ENCODE data around the gene LCLAT1. TPM values are rescaled to one million over a fixed set of nuclear protein-coding genes. Genes with fewer than 3 reads are reported as not detected.

Gene LCLAT1
- total RNA-seq, 6 donors from 2014 or later, result 7.0 to 21.9 (median 12.4) TPM

GRCh38 chr2:30439296-30439695 lies 7.8 kb upstream of the LCLAT1 start:
- Histone ChIP-seq H3K4me3 (no peak overlapping the region), H3K36me3 (no peaks in the 10 kb centered on the region), H3K9me3 (no peaks in the 10 kb centered on the region), H3K27me3 (no peaks in the 10 kb centered on the region), H3K4me1 (peaks cover 0 to 13% (median 0%) of the 10 kb centered on the region in 4 donors), H3K27ac (no peak overlapping the region)
- DNase-seq, result no peak
- no peak for ATAC-seq (ENCODE audit: low FRiP score in 2 of 2)
- no peak for TF ChIP-seq POLR2AphosphoS5 (IDR thresholded peaks at IDR 0.05)
- TF ChIP-seq POLR2A (IDR thresholded peaks at IDR 0.05), result no peak
- TF ChIP-seq EP300 (IDR thresholded peaks at IDR 0.05), result no peak
- TF ChIP-seq, protein P1, sequence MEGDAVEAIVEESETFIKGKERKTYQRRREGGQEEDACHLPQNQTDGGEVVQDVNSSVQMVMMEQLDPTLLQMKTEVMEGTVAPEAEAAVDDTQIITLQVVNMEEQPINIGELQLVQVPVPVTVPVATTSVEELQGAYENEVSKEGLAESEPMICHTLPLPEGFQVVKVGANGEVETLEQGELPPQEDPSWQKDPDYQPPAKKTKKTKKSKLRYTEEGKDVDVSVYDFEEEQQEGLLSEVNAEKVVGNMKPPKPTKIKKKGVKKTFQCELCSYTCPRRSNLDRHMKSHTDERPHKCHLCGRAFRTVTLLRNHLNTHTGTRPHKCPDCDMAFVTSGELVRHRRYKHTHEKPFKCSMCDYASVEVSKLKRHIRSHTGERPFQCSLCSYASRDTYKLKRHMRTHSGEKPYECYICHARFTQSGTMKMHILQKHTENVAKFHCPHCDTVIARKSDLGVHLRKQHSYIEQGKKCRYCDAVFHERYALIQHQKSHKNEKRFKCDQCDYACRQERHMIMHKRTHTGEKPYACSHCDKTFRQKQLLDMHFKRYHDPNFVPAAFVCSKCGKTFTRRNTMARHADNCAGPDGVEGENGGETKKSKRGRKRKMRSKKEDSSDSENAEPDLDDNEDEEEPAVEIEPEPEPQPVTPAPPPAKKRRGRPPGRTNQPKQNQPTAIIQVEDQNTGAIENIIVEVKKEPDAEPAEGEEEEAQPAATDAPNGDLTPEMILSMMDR (IDR thresholded peaks at IDR 0.05), result no peak
- 71 to 73% methylated on average over 3 of the region's 3 CpGs for WGBS, 2 donors

DNA sequence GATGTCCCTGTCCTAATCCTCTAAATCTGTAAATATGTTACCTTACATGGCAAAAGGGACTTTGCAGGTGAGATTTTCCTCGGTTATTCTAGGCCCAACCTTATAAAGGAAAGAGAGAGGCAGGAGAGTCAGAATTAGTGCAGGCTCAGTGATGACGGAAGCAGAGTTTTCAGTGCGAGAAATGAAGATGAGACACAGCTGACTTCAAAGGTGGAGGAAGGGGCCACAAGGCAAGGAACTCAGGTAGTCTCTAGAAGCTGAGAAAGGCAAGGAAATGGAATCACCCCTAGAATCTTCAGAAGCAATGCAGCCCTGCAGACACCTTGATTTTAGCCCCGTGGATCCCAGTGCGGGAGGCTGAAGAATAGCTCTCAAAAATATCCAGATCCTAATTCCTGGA lies 7.2 kb upstream of the LCLAT1 start:
- H3K27me3 ChIP-seq, result no peaks in the 10 kb centered on the region
- no peak for DNase-seq

DNA sequence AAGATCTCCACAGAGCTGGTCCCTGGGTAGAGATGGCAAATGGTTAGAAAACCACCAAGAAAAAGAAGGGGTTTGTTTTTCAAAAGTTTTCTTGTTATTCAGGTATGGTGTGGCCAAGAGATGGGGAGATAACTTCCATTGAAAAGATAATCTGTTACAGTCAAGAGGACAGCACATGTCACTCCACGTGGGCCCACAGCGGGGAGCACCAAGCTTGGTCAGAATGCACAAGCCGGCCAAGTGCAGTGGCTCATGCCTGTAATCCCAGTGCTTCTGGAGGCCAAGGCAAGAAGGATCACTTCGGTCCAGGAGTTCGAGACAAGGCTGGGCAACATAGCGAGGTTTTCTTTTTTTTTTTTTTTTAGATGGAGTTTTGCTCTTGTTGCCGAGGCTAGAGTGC lies 6.0 kb upstream of the LCLAT1 start:
- Histone ChIP-seq H3K36me3 (no peaks in the 10 kb centered on the region), H3K4me3 (no peak overlapping the region), H3K27ac (no peak overlapping the region), H3K27me3 (no peaks in the 10 kb centered on the region), H3K9me3 (no peaks in the 10 kb centered on the region), H3K4me1 (peaks cover 0 to 13% (median 0%) of the 10 kb centered on the region in 4 donors)
- WGBS, 2 donors, result 92 to 95% methylated on average over 7 of the region's 7 CpGs
- TF ChIP-seq POLR2A (IDR thresholded peaks at IDR 0.05) (no peak), POLR2AphosphoS5 (IDR thresholded peaks at IDR 0.05) (no peak), EP300 (IDR thresholded peaks at IDR 0.05) (no peak)
- TF ChIP-seq, protein P1 (IDR thresholded peaks at IDR 0.05), result no peak
- ATAC-seq (ENCODE audit: low FRiP score in 2 of 2) (no peak), DNase-seq (no peak)

More for the DNA sequence above, 7.2 kb upstream of the LCLAT1 start:
- Histone ChIP-seq H3K4me3 (no peak overlapping the region), H3K36me3 (no peaks in the 10 kb centered on the region), H3K9me3 (no peaks in the 10 kb centered on the region), H3K4me1 (peaks cover 0 to 13% (median 0%) of the 10 kb centered on the region in 4 donors), H3K27ac (no peak overlapping the region)
- ATAC-seq (ENCODE audit: low FRiP score in 2 of 2), result no peak
- 93 to 98% methylated on average over 5 of the region's 5 CpGs for WGBS, 2 donors
- TF ChIP-seq, protein P1 (IDR thresholded peaks at IDR 0.05), result no peak
- TF ChIP-seq POLR2AphosphoS5 (IDR thresholded peaks at IDR 0.05) (no peak), POLR2A (IDR thresholded peaks at IDR 0.05) (no peak), EP300 (IDR thresholded peaks at IDR 0.05) (no peak)

- no peak for TF ChIP-seq POLR2AphosphoS5 (IDR thresholded peaks at IDR 0.05)
- TF ChIP-seq EP300 (IDR thresholded peaks at IDR 0.05), result no peak
- TF ChIP-seq, protein P1 (IDR thresholded peaks at IDR 0.05), result no peak
- no peak for TF ChIP-seq POLR2A (IDR thresholded peaks at IDR 0.05)
- peaks cover 5 to 13% (median 10%) of the 10 kb centered on the region in 4 donors for H3K4me1 ChIP-seq
- no peaks in the 10 kb centered on the region for H3K36me3 ChIP-seq
- no peak overlapping the region for H3K27ac ChIP-seq
- H3K9me3 ChIP-seq, result no peaks in the 10 kb centered on the region
- ATAC-seq (ENCODE audit: low FRiP score in 2 of 2), result no peak
- no peak for DNase-seq
- no peaks in the 10 kb centered on the region for H3K27me3 ChIP-seq
- H3K4me3 ChIP-seq, result no peak overlapping the region
Measured at GRCh38 chr2:30443081-30443480, 4.0 kb upstream of the LCLAT1 start.

DNA sequence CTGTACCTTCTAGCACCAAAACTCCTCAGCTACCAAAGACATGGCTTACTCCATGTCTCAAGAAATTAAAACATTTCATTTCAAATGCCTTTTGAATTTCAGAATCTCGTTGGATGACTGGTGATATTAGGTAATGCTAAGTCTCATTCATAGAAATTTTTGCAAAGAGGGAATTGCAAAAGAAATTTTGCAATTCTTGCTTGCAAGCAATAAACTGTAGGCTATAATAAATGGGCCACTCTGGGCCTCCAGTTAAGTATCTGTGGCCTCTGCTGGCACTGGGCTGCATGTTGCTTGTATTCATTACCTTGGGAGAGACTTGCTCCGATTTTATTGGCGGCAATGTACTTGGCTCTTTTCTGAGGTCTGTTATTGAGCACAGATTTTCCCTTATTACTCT lies 2.8 kb upstream of the LCLAT1 start:
- WGBS, 2 donors, result 74% methylated on average over 3 of the region's 3 CpGs
- TF ChIP-seq, protein P1 (IDR thresholded peaks at IDR 0.05), result no peak
- TF ChIP-seq EP300 (IDR thresholded peaks at IDR 0.05), result no peak
- TF ChIP-seq POLR2AphosphoS5 (IDR thresholded peaks at IDR 0.05), result no peak

More for the DNA sequence above, 2.8 kb upstream of the LCLAT1 start:
- ATAC-seq (ENCODE audit: low FRiP score in 2 of 2) (peak in 1 of 2 donors; percentile 58), DNase-seq (no peak)
- Histone ChIP-seq H3K27ac (no peak overlapping the region), H3K4me1 (peaks cover 9 to 23% (median 12%) of the 10 kb centered on the region in 4 donors), H3K36me3 (no peaks in the 10 kb centered on the region), H3K27me3 (no peaks in the 10 kb centered on the region), H3K4me3 (no peak overlapping the region), H3K9me3 (no peaks in the 10 kb centered on the region)

All from upper lobe of left lung (tissue), 6 donors.